Astrocyte (in vitro differentiated cells and primary cell): ENCODE data around the gene RAD51.

Source experiments
- EZH2 ChIP-seq: IDR thresholded peaks from 2 replicates; pipeline ENCODE4 v1.6.1; 2012; ENCODE audit warnings: mild to moderate bottlenecking, low read length, inconsistent platforms; ENCODE audit not compliant: insufficient read depth
- TF ChIP-seq, protein P1 (sequence below): IDR thresholded peaks from 2 replicates; pipeline ENCODE4 v1.5.1; 2011; ENCODE audit warnings: low read depth, mild to moderate bottlenecking, inconsistent platforms, low read length, moderate library complexity; ENCODE audit not compliant: insufficient read depth

DNA sequence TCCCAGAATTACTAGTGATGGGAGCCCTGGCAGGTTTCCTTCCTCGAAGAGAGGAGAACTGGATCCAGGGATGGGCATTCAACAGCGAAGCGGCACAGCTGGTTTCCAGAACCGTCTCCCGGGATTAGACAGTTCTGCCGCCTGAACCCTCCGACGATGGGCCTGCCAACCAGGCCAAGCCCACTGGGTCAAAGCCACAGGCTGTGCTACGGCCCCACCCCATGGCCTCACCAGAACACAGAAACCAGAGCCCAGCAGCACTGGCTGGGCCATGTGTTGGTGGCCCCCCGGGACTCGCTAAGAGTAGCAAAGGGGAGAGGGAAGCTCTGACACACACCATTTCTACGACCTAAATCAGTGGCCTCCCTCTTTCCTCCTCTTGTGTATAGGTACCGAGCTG is 77.0 kb downstream of the RAD51 start:
- TF ChIP-seq, protein P1, sequence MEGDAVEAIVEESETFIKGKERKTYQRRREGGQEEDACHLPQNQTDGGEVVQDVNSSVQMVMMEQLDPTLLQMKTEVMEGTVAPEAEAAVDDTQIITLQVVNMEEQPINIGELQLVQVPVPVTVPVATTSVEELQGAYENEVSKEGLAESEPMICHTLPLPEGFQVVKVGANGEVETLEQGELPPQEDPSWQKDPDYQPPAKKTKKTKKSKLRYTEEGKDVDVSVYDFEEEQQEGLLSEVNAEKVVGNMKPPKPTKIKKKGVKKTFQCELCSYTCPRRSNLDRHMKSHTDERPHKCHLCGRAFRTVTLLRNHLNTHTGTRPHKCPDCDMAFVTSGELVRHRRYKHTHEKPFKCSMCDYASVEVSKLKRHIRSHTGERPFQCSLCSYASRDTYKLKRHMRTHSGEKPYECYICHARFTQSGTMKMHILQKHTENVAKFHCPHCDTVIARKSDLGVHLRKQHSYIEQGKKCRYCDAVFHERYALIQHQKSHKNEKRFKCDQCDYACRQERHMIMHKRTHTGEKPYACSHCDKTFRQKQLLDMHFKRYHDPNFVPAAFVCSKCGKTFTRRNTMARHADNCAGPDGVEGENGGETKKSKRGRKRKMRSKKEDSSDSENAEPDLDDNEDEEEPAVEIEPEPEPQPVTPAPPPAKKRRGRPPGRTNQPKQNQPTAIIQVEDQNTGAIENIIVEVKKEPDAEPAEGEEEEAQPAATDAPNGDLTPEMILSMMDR, result no peak
- TF ChIP-seq EZH2, result no peak
